ENCODE results near the gene TBC1D1.

- TF ChIP-seq POLR2AphosphoS5 (IDR thresholded peaks at IDR 0.05; ENCODE audit: low read depth, low read length) = no peak
- no peak for TF ChIP-seq POLR2A (IDR thresholded peaks at IDR 0.05; ENCODE audit: low read depth, low read length)
- TF ChIP-seq TAF1 (IDR thresholded peaks at IDR 0.05; ENCODE audit: borderline replicate concordance, low read depth, low read length) = no peak
Measured at GRCh38 chr4:37953156-37953555, 62.3 kb downstream of the TBC1D1 start.
